Ascending aorta (tissue), 2 donors: ENCODE measurements around the gene INPP1. TPM values are rescaled to one million over a fixed set of nuclear protein-coding genes. Genes with fewer than 3 reads are reported as not detected.
"Not testable (repeated sequence)": the region's sequence is repeated elsewhere in the genome, so short reads cannot be mapped to it uniquely, and the experiment has no call there.

Experiments used
- DNase-seq, 2 donors: peaks; one replicate each; pipeline ENCODE4 v3.0.0-alpha.2; 2019; ENCODE audit warnings: low spot score in 2 of 2
- H3K27ac ChIP-seq, 2 donors: fragments of 200-600 bp; sonication (generic); one replicate each; pipeline ENCODE4 v1.5.1; 2016 to 2017; ENCODE audit warnings: mild to moderate bottlenecking in 1 of 2
- H3K27me3 ChIP-seq: fragments of 200-600 bp; sonication (generic); one replicate; pipeline ENCODE4 v1.5.1; 2017
- H3K36me3 ChIP-seq, 2 donors: fragments of 200-600 bp; sonication (generic); one replicate each; pipeline ENCODE4 v1.5.1; 2016
- H3K4me1 ChIP-seq, 2 donors: fragments of 200-600 bp; sonication (generic); one replicate each; pipeline ENCODE4 v1.5.1; 2016 to 2017; ENCODE audit warnings: mild to moderate bottlenecking in 1 of 2
- H3K4me3 ChIP-seq, 2 donors: fragments of 200-600 bp; sonication (generic); one replicate each; pipeline ENCODE4 v1.5.1; 2016 to 2017; ENCODE audit warnings: mild to moderate bottlenecking in 1 of 2
- H3K9me3 ChIP-seq, 2 donors: fragments of 200-600 bp; sonication (generic); one replicate each; pipeline ENCODE4 v1.5.1; 2016
- CTCF ChIP-seq, 3 experiments: fragments of 200-600 bp in 2 of 3; fragments of 450-650 bp in 1 of 3; sonication (generic) in 2 of 3; IDR thresholded peaks; one replicate each; pipeline ENCODE4 v1.5.1; 2016 to 2019; ENCODE audit warnings: antibody characterized with exemption in 3 of 3, mild to moderate bottlenecking in 1 of 3, moderate library complexity in 1 of 3
- intact Hi-C: fragments of 100-400 bp; cut with DNase I; formaldehyde crosslinking; loops from one replicate; pipeline ENCODE4 v1.15.1; 2023
- total RNA-seq: library from RNA; depleted of rRNA; stranded (reverse); fragments of >200 nt; gene quantifications from one replicate; pipeline ENCODE4 v1.1.0, GENCODE V29; 2016

The INPP1 gene
- total RNA-seq, 1 donor from 2014 or later = 13.3 TPM

GRCh38 chr2:190335225-190335559 is 8.2 kb upstream of the INPP1 start:
- Histone ChIP-seq H3K27me3 (no peaks in the 10 kb centered on the region), H3K4me3 (no peak overlapping the region), H3K36me3 (no peaks in the 10 kb centered on the region), H3K9me3 (no peaks in the 10 kb centered on the region), H3K27ac (peak overlapping the region in 1 of 2 donors; percentile 73), H3K4me1 (peaks cover 0 to 2% of the 10 kb centered on the region in 2 donors)
- DNase-seq = no peak
- no peak for TF ChIP-seq CTCF (IDR thresholded peaks at IDR 0.05)
- intact Hi-C loops = loop anchor here (5.0 kb wide), 1 partner anchor 37 kb away; no protein-coding TSS in a partner anchor

DNA sequence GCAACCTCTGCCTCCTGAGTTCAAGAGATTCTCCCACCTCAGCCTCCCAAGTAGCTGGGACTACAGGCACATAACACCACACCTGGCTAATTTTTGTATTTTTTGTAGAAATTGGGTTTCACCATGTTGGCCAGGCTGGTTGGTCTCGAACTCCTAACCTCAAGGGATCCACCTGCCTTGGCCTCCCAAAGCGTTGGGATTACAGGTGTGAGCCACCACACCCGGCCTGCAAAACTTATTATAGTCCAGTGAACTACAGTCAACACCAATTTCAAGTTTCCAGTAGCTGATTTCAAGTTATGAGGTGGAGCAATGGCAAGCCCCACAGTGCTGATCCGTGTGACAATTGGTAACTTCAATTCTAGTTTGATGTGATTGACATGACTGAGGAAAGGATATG is 7.8 kb upstream of the INPP1 start:
- not testable (repeated sequence) for H3K9me3 ChIP-seq, H3K27ac ChIP-seq
- intact Hi-C loops = loop anchor here (5.0 kb wide), 1 partner anchor 37 kb away; no protein-coding TSS in a partner anchor

GRCh38 chr2:190336420-190336819 is 7.0 kb upstream of the INPP1 start:
- Histone ChIP-seq H3K27me3 (no peaks in the 10 kb centered on the region), H3K27ac (no peak overlapping the region), H3K9me3 (no peaks in the 10 kb centered on the region), H3K36me3 (no peaks in the 10 kb centered on the region), H3K4me3 (no peak overlapping the region), H3K4me1 (peaks cover 0 to 2% of the 10 kb centered on the region in 2 donors)
- no peak for DNase-seq
- TF ChIP-seq CTCF (IDR thresholded peaks at IDR 0.05) = no peak
- intact Hi-C loops = loop anchor here (5.0 kb wide), 1 partner anchor 36 kb away; no protein-coding TSS in a partner anchor

More for the DNA sequence above, 7.8 kb upstream of the INPP1 start:
- H3K27me3 ChIP-seq, H3K4me1 ChIP-seq, H3K36me3 ChIP-seq, H3K4me3 ChIP-seq, DNase-seq: not testable (repeated sequence)

- no peaks in the 10 kb centered on the region for H3K36me3 ChIP-seq
- intact Hi-C loops = loop anchor here (5.0 kb wide), 1 partner anchor 34 kb away; no protein-coding TSS in a partner anchor
- peaks cover 0 to 6% of the 10 kb centered on the region in 2 donors for H3K4me1 ChIP-seq
- TF ChIP-seq CTCF (IDR thresholded peaks at IDR 0.05) = no peak
- DNase-seq = no peak
- H3K9me3 ChIP-seq = no peaks in the 10 kb centered on the region
- H3K27ac ChIP-seq = no peak overlapping the region
- no peak overlapping the region for H3K4me3 ChIP-seq
- no peaks in the 10 kb centered on the region for H3K27me3 ChIP-seq
Measured at GRCh38 chr2:190338453-190338852, 4.9 kb upstream of the INPP1 start.

- no peaks in the 10 kb centered on the region for H3K27me3 ChIP-seq
- no peaks in the 10 kb centered on the region for H3K9me3 ChIP-seq
- no peak overlapping the region for H3K27ac ChIP-seq
- no peaks in the 10 kb centered on the region for H3K36me3 ChIP-seq
- no peak overlapping the region for H3K4me3 ChIP-seq
- no peak for DNase-seq
- intact Hi-C loops = loop anchor here (5.0 kb wide), 1 partner anchor 33 kb away; no protein-coding TSS in a partner anchor
- TF ChIP-seq CTCF (IDR thresholded peaks at IDR 0.05) = no peak
- peaks cover 0 to 6% of the 10 kb centered on the region in 2 donors for H3K4me1 ChIP-seq
Measured at GRCh38 chr2:190339394-190339793, 4.0 kb upstream of the INPP1 start.

DNA sequence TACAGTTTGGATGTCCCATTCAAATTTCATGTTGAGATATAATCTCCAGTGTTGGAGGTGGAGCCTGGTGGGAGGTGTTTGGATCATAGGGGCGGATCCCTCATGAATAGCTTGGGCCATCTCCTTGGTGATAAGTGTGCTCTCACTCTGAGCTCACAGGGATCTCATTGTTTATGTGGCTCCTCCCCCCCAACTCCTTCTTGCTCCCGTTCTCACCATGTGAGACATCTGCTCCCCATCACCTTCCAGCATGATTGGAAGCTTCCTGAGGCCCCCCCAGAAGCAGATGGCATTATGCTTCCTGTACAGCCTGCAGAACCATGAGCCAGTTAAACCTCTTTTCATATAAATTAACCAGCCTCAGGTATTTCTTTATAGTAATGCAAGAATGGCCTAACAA is 3.0 kb upstream of the INPP1 start:
- no peak for DNase-seq
- Histone ChIP-seq H3K27ac (no peak overlapping the region), H3K27me3 (no peaks in the 10 kb centered on the region), H3K4me1 (peaks cover 0 to 6% of the 10 kb centered on the region in 2 donors), H3K9me3 (no peaks in the 10 kb centered on the region), H3K36me3 (no peaks in the 10 kb centered on the region), H3K4me3 (no peak overlapping the region)
- no peak for TF ChIP-seq CTCF (IDR thresholded peaks at IDR 0.05)
- intact Hi-C loops = no loop called here
